HuH-7.5 (cell line): ENCODE measurements around the gene NIM1K.
"Not testable (repeated sequence)": the region's sequence is repeated elsewhere in the genome, so short reads cannot be mapped to it uniquely, and the experiment has no call there.

Experiments used
- DNase-seq: peaks from one replicate; pipeline ENCODE4 v3.0.0; 2011; ENCODE audit warnings: low spot score

The NIM1K gene

DNA sequence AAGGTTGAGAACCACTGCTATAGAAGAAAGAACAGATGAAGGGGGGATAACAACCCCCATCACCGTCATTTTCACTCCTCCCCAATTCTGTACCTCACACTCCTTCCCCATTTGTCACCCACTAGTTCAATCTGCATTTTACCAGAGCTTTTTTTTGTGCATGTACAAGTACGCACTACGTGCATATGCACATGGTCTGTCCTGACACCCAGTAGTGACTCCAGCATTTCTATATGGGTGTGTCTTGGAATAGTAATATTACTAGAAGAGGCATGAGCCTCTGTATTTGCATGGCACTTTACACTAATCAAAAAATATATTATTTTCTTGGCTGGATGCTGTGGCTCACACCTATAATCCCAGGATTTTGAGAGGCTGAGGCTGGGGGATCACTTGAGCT lies 38.7 kb downstream of the NIM1K start:
- no peak for DNase-seq

DNA sequence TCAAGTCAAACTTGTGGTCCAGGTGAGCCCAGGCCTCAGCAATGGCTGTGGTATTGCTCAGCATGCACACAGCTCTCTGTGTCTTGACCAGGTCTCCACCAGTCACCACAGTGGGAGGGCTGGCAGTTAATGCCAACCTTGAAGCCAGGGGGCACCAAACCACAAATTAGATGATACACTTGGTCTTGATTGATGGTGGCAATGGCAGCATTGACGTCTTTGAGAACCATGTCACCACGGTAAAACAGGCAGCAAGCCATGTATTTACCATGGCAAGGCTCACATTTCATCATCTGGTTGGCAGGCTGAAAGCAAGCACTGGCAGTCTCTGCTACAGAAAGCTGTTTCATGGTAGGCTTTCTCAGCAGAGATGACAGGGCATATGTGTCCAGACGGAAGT lies 40.0 kb downstream of the NIM1K start:
- no peak for DNase-seq

DNA sequence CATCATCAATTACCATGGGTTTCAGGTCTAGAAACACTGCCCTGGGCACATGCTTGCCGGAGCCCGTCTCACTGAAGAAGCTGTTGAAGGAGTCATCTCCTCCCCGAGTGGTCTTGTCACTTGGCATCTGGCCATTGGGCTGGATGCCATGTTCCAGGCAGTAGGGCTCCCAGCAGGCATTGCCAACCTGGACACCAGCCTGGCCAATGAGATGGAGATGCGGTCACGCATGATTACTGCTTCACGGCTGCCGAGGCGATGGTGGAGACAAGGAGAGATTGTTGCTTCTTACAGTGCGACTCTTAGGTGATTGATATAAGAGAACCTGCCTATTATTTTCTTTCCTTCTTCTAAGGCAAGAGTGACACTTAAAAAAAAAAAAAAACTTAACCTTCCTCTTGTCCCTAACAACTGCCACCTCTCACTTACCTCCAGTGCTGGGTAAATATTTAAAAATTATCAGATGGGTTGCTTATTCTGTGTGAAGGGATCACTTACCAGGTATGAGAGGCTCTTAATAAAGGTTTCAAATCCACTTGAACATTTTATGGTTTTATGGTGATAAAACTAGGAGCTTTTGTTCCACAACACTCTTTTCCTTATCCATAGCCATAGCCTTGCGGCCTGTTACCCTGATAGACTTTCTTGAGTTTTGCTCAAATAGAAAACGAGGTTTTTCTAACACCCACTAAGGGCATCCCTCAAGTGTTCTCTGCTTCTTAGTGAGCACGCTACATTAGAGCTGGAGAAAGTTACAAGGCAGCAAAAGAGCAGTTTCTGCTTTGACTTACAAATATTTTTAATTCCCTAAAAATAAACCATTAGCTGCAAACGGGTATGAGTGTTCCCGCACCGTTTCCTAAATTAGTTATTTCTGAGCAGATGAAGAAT lies 41.2 kb downstream of the NIM1K start:
- DNase-seq: no peak

DNA sequence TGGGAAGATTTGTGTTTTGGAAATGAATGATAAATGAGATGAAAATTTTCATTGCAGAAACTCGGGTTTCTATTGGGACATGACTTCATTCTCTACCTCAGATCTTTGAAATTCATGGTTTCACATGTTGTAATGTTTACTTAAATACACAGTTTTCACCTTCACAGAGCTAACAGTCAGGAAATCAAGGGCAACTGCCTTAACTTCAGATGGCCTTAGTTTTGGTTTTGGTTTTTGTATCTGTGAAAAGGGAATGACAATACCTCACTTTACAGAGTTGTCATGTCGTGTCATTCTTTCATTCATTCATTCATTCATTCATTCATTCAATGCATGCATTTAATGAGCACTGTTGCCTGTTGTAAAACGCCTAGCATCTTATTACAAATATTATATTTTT lies 41.9 kb downstream of the NIM1K start:
- DNase-seq: no peak

DNA sequence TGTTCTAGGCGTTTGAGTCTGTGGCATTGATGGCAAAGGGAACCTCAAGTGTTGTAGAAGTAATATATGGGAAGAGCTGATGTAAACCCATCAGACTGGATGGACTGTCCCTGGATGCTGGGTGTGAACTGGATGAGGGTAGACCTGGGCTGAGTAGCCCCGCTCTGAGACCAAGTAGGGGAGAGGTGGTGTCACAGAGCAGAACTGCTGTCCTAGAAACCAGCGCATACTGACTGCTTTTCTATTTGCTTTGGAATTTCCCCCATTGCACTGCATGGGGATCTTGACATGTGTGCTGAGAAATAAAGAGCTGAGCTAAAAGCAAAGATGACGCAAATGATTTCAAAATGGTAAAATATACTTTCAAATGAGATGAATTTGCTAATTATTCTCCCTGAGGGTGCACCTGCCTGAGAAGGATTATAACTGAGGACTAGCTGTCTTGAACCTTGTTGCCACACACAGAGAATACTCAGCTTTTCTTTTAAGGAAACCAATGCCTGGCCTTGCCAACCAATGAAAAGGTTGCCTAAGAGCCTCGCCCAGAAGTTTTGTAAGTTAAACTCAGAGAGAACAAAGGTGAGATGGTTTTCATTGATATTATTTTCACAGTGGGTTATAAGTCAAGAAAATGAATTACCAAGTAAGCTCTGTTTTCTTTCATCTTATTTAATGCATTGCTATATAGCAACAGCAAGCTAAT lies 44.8 kb downstream of the NIM1K start:
- DNase-seq: no peak

DNA sequence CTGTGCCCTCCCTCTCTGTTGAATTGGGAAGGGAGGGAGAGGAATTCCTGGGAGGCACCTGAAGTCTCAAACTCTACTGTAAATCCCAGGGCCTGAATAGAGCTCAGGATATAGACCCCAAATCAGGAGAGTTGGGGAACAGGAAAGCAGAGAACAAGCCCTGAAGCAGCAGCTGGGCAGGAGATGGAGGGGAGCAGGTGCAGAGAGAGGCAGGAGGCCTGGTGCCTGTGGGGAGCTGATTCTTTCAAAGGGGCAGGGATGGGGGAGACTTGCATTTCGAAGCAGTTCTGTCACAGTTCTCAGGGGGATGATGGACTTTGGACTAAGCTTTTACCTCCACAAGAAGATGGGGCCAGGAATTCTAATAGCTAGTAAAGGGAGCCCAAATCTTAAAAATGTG lies 50.2 kb downstream of the NIM1K start:
- no peak for DNase-seq

DNA sequence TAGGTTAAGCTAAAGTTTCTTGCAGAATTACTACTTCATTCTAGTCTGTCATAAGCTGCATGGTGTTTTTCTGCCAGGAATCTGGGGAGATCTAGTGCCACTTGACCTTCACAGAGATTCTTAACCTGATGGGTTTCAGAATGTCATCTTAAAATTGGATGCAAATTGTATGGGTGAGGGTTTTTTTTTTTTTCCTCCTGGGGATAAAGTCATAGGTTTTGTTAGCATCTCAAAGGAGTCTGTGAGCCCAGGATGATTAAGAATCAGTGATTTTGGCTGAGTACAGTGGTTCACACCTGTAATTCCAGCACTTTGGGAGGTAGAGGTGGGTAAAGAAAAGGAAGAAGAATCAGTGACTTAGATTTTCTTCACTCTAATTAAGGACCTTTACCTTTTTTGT lies 51.2 kb downstream of the NIM1K start:
- no peak for DNase-seq

DNA sequence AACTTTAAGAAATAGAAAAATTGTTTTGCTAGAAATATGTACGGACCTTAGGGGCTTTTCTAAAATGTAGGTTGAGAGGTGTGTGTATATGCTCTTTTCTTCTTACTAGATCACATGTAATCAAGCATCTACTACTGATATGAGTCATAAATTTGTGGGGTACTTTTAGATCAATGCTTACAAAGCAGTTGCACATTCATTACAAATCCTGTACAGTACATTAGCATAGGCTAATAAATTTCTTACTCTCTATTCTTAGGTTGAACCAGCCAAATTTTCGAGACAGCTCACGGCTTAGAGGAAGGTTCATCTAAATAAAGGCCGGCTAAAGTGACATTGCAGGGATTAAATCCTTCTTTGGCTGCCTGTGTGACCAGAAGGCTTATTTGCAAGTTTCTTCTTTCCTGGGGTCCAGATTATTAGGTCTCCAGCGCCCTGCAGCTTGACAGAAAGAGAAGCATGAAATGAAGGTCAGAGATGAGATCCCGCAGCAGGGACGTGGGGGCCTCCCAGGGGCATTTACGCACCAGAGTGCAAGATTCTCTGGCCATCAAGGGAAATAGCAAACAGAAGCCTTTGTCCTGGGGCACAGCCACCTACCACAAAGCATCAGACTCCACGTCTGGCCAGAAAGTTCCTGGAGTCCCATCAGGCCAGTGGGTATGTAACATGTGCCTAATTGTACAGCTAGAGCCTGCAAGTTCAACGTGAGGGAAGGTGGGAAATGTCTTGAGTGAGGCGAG lies 53.0 kb downstream of the NIM1K start:
- DNase-seq: no peak

DNA sequence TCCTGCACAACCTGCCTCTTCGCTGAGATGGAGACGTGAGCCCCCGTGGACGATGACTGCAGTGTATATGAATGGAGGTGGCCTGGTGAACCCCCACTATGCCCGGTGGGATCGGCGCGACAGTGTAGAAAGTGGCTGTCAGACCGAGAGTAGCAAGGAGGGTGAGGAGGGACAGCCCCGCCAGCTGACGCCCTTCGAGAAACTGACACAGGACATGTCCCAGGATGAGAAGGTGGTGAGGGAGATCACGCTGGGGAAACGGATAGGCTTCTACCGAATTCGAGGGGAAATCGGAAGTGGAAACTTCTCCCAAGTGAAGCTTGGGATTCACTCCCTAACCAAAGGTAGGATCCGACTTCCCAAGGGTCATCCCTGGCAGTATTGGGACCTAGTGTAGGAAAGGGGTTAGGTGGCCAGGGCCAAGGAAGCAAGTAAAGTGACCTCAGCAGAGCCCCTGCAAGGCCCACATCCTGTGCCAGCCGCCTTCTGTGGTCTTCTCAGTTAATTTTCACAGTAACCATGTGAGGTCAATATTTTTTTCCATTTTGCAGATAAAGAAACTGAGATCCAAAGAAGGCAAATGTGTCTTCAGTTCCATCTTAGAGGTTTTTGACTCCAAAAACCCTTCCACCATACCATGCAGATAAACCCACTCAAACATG lies 53.8 kb downstream of the NIM1K start:
- no peak for DNase-seq

DNA sequence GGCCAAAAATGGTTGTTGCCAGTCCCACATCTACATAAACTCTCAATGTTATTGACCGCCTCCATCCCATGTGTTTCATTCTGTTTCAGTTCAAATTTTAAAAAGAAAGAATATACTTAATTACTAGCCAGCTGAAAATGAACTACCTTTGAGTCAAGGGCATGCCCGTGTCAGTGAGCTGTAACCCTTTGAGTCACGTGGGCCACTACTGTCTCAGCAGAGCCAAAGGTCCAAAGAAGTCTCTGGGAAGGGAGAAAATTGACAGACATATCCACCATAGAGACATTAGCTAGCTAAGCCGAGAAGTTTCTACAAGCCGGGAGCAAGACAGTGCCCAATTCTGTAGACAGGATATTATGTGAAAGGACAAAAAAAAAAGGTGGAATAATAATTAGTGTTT lies 59.7 kb downstream of the NIM1K start:
- no peak for DNase-seq

DNA sequence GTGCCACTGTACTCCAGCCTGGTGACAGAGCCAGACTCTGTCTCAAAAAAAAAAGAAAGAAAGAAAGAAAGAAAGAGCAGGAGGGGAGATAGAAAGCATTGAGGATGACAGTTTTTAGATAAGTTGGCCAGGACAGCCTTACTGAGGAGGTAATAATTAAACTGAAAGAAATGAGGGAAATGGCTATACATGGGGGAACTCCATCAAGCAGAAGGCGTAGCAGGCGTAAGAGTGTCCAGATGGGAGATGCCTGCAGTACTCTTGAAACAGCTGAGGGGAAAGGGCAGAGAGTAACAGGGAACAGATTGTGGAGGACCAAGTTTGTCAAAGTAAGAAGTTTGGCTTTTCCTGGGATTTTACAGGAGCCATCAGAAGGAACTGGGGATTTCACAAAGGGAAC lies 63.7 kb downstream of the NIM1K start:
- DNase-seq: no peak

DNA sequence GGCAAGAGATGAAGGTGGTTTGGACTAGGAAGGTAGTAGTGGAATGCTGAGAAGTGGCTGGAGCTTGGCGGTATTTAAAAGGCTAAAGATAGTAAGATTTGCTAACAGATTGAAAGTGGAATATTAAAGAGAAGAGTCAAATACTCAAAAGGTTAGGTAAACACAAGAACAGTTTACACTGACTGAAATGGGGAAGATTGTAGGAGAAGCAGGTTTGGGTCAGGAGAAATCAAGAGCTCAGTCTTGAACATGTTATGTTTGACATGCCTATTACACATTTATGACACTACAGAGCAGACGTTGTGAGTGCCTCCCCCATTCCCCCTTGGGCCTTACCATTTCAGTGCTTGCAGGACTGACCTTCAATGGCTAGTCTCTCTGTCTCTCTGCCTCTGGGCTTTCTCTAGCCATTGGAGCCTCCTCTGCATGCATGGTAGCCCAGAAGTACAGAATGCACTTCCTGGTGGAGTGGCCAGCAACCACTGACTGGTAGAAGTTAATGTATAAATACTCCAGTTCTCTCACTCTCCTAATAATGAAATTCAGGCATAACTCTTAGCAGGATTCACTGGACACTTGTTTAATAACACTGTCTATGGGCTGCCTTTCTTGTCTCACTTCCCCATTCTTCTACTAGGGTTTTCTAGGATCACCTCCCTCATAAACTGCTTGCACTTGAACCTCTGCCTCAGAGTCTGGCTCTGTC lies 64.4 kb downstream of the NIM1K start:
- DNase-seq: no peak

DNA sequence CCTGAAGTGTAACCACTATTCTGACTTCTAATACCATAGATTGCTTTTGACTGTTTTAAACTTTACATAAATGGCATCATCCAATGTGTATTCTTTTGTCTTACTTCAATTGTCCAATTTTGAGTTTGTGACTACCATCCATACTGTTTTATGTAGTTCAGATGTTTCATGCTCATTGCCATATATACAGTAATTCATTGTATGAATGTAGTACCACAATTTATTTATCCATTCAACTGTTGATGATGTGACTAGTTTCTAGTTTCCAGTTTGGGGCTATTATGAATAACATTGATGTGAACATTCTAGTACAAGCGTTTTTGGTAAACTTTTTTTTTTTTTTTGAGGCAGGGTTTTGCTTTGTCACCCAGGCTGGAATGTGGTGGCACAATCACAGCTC lies 66.1 kb downstream of the NIM1K start:
- DNase-seq: no peak

DNA sequence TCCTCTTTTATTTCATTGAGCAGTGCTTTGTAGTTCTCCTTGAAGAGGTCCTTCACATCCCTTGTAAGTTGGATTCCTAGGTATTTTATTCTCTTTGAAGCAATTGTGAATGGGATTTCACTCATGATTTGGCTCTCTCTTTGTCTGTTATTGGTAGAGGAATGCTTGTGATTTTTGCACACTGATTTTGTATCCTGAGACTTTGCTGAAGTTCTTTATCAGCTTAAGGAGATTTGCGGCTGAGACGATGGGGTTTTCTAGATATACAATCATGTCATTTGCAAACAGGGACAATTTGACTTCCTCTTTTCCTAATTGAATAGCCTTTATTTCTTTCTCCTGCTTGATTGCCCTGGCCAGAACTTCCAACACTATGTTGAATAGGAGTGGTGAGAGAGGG lies 70.2 kb downstream of the NIM1K start:
- DNase-seq: not testable (repeated sequence)

DNA sequence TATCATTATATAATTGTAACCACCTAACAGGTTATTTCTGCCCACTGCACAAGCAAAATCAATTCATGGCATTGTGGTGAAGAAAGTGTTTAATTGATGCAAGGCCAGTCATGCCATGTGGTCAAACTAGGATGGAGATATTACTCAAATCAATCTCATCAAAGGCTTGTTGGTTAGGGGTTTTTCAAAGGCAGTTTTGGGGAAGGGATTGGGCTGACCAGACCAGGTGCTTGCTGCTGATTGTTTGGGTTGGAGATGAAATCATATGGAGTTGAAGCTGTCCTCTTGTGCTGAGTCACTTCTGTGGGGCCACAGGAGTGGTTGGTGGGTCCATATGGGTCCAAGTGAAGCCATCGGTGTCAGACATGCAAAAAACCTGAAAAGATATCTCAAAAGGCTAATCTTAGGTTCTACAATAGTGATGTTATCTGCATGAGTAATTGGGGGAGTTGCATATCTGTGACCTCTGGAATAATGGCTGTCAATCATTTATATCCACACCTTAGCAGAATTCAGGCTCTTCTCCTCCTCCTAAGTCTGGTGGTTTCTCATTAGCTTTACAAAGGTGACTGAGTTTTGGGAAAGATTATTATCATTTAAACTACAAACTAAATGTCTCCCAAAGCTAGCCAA lies 76.3 kb downstream of the NIM1K start:
- DNase-seq: no peak

DNA sequence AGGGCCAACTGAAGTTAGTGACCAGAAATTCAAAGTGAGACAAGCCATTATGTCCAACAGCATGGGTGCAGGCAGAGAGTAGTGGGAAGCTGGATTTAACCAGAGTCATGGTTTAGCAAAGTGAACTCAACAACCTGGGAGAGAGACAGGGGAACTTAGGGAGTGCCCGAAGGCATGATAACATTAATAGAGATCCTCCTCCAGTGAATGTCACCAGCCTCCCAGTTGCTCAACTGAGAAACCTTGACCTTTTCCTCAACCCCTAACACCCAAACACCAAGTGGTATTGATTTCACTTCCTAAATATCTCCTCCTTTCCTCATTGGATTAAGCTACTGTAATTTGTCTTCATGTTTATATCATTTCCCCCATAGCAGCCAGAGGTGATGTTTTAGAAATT lies 78.6 kb downstream of the NIM1K start:
- DNase-seq: no peak

DNA sequence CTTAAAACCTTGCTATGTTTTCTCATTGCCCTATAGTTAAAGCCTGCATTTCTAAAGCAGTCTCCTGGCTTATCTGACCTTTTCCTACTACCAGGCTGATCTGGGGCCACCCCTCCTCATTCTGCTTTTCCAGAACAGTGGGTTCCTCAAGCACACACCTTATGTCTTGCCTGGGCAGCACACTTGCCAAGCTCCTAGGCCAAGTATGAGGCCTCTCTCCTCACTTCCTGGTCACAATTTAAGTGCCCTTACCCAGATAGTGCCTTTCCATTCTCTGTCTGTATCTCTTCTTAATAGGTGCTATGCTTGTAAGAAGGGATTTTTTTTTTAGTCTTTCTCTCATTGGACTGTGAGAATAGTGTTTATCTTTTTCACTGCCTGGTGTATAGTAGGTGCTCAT lies 81.5 kb downstream of the NIM1K start:
- no peak for DNase-seq

DNA sequence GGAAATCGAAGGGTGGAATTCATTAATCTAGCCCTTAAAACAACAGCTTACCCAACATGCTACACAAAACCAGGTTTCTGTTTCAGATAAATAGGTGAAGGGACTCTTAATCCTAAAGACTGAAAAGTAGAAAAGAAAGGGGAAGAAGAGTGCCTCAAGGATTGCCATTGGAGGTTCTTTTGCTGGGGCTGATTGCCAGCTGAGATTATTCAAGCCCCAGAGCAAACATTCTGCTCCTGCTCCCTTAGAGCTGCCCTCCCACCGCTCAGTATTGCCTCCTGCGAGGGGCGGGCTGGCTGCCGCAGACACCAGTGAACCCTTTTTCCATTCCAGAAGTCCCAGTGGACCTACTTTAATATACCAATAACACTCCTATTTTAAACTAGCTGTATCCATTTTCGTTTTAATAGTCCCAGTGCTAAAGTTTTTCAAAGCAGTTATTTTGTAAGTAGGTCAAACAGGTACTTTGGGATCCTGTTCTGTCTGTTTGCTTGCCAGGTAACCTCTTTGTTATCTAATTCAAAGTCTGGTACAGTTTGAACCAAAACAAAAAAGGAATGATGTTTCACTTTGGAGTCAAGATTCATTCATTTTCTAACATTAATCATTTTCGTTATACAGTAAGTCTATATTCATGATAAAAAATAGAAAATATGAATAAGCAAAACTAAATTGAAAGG lies 82.5 kb downstream of the NIM1K start:
- DNase-seq: no peak

DNA sequence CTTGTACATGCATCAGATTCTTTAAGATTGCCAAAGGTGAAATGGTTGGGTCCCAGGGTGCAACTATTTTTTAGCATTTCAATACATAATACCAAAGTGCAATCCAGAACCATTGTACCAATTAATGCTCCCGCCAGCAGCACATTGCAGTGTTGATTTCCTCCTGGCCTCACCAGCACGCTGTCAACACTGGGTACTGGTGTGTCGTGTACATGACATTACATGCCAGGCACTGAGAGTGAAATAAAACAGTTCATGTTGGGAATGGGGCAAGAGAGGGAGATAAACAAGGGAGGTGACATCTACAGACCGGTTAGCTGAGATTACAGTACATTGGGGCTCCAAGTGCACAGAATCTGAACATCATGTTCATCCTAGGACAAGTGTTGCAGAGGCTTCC lies 83.4 kb downstream of the NIM1K start:
- DNase-seq: no peak

DNA sequence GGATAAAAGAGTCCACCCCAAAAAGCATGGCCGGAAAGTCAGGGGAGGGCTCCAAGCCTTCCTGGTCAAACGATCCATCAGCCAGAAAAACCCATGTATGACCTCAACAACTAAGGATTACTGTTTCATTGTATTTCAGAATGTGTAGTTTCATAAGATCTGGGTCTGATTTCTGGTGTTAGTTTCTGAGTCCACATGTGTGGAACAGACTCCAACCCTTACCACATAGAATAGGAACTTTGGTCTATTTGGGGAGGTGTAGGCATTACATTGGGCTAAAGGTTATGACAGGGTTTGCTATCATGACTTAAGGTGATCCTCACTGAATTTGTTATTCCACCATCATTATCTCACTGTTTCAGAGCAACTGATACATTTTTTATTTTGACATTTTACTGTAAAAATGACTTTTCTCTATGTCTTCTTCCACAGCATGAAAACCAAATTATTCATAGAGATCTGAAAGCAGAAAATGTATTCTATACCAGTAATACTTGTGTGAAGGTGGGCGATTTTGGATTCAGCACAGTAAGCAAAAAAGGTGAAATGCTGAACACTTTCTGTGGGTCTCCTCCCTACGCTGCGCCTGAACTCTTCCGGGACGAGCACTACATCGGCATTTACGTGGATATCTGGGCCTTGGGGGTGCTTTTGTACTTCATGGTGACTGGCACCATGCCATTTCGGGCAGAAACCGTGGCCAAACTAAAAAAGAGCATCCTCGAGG lies 87.7 kb downstream of the NIM1K start:
- DNase-seq: no peak
